Panc1 (cell line): ENCODE measurements around the gene NADK2.

Experiments used
- CTCF ChIP-seq: fragments of 450-650 bp; IDR thresholded peaks from 2 replicates; pipeline ENCODE4 v1.5.1; 2017; ENCODE audit warnings: mild to moderate bottlenecking
- SIN3A ChIP-seq: IDR thresholded peaks from 2 replicates; pipeline ENCODE4 v1.6.1; 2012; ENCODE audit warnings: low read depth, mild to moderate bottlenecking, low read length, moderate library complexity, borderline replicate concordance; ENCODE audit not compliant: insufficient read depth

DNA sequence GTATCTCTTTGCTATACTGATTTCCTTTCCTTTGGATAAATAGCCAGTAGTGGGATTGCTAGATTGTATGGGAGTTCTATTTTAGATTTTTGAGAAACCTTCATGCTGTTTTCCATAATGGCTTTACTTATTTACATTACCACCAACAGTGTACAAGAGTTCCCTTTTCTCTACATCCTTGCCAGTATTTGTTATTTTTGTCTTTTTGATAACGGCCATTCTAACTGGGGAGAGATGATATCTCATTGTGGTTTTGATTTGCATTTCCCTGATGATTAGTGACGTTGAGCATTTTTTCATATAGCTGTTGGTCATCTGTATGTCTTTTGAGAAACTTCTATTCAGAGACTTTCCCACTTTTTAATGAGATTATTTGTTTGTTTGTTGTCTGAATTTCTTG, 25.8 kb downstream of the NADK2 start:
- no peak for TF ChIP-seq CTCF
- no peak for TF ChIP-seq SIN3A
